ENCODE results near the gene STARD9.

The STARD9 gene

DNA sequence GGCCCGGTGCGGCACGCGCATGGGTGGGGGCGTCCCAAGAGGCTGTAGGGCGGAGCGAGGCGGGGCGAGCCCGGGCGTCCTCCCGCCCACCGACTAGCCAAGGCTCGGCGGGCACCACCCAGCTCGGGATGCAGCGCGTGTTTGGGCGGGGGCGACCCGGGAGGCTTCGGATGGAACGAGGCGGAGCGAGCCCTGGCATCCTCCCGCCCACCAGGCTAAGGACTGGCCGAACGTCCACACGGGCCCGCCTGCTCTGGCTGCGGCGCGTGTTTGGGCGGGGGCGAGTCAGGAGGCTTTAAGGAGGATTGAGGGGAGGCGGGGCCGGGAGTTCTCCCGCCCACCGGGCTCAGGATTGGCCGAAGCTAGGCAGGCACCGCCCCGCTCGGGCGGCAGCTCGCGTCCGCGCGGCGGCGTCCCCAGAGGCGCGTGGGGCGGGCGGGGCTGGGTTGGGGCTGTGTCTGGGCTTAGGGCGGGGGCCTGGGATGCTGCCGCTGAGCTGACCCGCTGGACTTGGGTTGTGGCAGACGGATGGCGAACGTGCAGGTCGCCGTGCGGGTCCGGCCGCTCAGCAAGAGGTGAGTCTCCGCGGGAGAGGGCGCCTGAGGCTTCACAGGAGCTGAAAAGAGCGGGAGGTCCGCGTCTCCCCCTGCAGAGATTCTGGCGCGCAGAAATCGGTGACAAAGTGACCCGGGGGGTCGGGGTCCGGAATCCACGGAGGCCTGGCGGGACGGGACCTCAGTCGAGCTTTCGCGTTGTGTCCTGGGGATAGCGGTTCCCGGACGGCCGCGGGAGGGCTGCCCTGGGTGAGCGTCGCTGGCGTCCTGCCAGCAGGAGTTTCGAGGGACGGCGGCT is at the start of gene STARD9:
Gene STARD9 (plus strand): TSS at position 419 of the 852 bp plus-strand sequence. CDS start 110 bp downstream, at position 529.
- peak; percentile 95 for DNase-seq (ENCODE audit: low read depth)
- TF ChIP-seq, protein P1, sequence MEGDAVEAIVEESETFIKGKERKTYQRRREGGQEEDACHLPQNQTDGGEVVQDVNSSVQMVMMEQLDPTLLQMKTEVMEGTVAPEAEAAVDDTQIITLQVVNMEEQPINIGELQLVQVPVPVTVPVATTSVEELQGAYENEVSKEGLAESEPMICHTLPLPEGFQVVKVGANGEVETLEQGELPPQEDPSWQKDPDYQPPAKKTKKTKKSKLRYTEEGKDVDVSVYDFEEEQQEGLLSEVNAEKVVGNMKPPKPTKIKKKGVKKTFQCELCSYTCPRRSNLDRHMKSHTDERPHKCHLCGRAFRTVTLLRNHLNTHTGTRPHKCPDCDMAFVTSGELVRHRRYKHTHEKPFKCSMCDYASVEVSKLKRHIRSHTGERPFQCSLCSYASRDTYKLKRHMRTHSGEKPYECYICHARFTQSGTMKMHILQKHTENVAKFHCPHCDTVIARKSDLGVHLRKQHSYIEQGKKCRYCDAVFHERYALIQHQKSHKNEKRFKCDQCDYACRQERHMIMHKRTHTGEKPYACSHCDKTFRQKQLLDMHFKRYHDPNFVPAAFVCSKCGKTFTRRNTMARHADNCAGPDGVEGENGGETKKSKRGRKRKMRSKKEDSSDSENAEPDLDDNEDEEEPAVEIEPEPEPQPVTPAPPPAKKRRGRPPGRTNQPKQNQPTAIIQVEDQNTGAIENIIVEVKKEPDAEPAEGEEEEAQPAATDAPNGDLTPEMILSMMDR (IDR thresholded peaks at IDR 0.05; ENCODE audit: control insufficient read depth, extremely low read depth, insufficient read depth): no peak
- H3K4me3 ChIP-seq (ENCODE audit: low read depth, low read length): peak within 1 kb of the TSS; percentile 68

GRCh38 chr15:42528970-42529369 is 46.4 kb upstream of the STARD9 start:
- no peak overlapping the region for H3K4me3 ChIP-seq (ENCODE audit: low read depth, low read length)
- TF ChIP-seq, protein P1 (IDR thresholded peaks at IDR 0.05; ENCODE audit: control insufficient read depth, extremely low read depth, insufficient read depth): no peak
- DNase-seq (ENCODE audit: low read depth): no peak

GRCh38 chr15:42533246-42533645 is 42.2 kb upstream of the STARD9 start:
- TF ChIP-seq, protein P1 (IDR thresholded peaks at IDR 0.05; ENCODE audit: control insufficient read depth, extremely low read depth, insufficient read depth): no peak

GRCh38 chr15:42544853-42545629 is 30.4 kb upstream of the STARD9 start:
- no peak overlapping the region for H3K4me3 ChIP-seq (ENCODE audit: low read depth, low read length)
- TF ChIP-seq, protein P1 (IDR thresholded peaks at IDR 0.05; ENCODE audit: control insufficient read depth, extremely low read depth, insufficient read depth): no peak
- DNase-seq (ENCODE audit: low read depth): no peak

More at GRCh38 chr15:42533246-42533645, 42.2 kb upstream of the STARD9 start:
- no peak for DNase-seq (ENCODE audit: low read depth)
- H3K4me3 ChIP-seq (ENCODE audit: low read depth, low read length): no peak overlapping the region

GRCh38 chr15:42547918-42548248 is 27.5 kb upstream of the STARD9 start:
- peak overlapping the region; percentile 100 for H3K4me3 ChIP-seq (ENCODE audit: low read depth, low read length)
- no peak for DNase-seq (ENCODE audit: low read depth)
- TF ChIP-seq, protein P1 (IDR thresholded peaks at IDR 0.05; ENCODE audit: control insufficient read depth, extremely low read depth, insufficient read depth): no peak

- peak within 1 kb of the TSS; percentile 100 for H3K4me3 ChIP-seq (ENCODE audit: low read depth, low read length)
- peak; percentile 54 for DNase-seq (ENCODE audit: low read depth)
- TF ChIP-seq, protein P1 (IDR thresholded peaks at IDR 0.05; ENCODE audit: control insufficient read depth, extremely low read depth, insufficient read depth): no peak
Measured at GRCh38 chr15:42548249-42549031, 27.0 kb upstream of the STARD9 start, which contains the start of the genes HAUS2 and LRRC57. Gene HAUS2 (plus strand): TSS chr15:42548838. CDS start chr15:42548873, 35 bp downstream. Gene LRRC57 (minus strand): TSS chr15:42548793. CDS start chr15:42548434, 359 bp downstream.
